ENCODE results near the gene PFKFB2. TPM values are rescaled to one million over a fixed set of nuclear protein-coding genes. Genes with fewer than 3 reads are reported as not detected.
"Not testable (repeated sequence)": the region's sequence is repeated elsewhere in the genome, so short reads cannot be mapped to it uniquely, and the experiment has no call there.

PFKFB2 gene
- total RNA-seq, 1 experiment from 2014 or later = 24.9 TPM

DNA sequence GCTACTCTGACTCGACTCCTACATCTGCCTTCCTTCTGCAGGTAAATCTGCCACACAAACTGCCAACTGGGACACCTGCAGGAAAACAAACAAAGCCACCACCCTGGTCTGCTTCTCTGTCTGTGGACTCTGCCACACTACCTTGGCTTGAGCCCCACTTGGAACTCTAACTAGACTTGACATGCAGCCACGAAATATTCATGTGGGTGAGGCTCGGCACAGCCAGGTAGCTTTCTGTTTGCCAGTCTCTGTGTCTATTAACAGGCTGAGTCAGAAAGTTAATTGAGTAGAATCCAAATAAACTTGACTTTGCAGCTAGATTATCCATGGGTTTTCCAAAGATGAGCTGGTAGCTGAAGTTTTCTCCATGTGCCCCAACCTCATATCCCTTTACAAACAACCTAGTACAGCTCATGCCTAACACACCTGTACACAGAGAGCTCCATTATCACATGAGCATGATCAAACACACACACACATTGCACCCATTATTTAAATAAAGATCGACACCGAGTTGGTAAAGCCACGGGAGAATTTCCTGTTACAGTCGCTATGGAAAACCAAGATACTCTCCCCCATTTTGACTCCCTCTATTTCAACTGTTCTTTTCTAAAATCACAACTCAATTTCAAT, 21.3 kb upstream of the PFKFB2 start:
- DNase-seq (ENCODE audit: low read depth, low spot score) = no peak
- in situ Hi-C loops (cut with HindIII; ENCODE audit: low pct_unique_long_range_greater_than_20kb, low sequenced_read_pairs) = no loop called here

GRCh38 chr1:207032528-207033017, 20.5 kb upstream of the PFKFB2 start, which contains the start of gene C1orf116:
C1orf116 (minus strand) TSS chr1:207032756; CDS start chr1:207027598, 5,158 bp downstream.
- peak; percentile 63 for DNase-seq (ENCODE audit: low read depth, low spot score)
- in situ Hi-C loops (cut with HindIII; ENCODE audit: low pct_unique_long_range_greater_than_20kb, low sequenced_read_pairs) = no loop called here

DNA sequence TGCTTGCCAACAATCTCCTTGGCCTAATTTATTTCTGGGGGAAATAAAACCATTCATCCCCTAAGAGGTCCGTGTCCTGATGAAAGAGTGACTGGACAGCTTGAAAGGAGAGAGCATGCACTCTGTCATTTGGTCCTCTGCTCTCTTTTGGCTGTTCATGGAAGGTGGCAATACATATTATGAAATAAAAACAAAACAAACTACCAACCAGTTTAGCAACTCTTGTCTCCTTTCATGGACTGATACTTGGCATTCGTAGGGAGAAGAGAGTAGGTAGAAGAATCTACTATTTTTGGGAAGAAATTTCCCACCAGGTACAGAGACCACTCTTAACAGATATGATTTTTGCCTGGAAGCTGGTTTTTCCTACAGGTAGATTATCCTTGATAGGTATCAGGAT, 19.8 kb upstream of the PFKFB2 start:
- DNase-seq (ENCODE audit: low read depth, low spot score) = no peak
- in situ Hi-C loops (cut with HindIII; ENCODE audit: low pct_unique_long_range_greater_than_20kb, low sequenced_read_pairs) = no loop called here

DNA sequence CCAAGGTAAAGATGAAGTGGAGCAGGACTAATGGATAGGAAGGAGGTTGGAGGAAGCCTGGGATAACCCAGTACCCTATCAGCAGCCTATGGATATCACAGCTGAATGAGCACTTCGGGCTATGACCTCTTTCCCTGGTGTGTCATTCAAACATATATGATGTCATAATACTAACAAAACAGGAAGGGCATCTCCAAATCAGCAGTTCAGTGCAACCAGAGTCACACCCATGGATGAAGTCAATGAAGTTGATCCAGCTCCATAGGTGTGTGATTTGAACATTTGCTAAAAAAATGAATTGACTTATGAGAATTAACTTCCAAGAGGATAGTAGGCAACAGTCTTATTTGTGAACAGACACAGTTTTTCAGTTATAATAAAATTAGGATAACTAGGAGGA, 18.9 kb upstream of the PFKFB2 start:
- in situ Hi-C loops (cut with HindIII; ENCODE audit: low pct_unique_long_range_greater_than_20kb, low sequenced_read_pairs) = no loop called here
- no peak for DNase-seq (ENCODE audit: low read depth, low spot score)

GRCh38 chr1:207034998-207035397, 18.1 kb upstream of the PFKFB2 start:
- in situ Hi-C loops (cut with HindIII; ENCODE audit: low pct_unique_long_range_greater_than_20kb, low sequenced_read_pairs) = no loop called here
- DNase-seq (ENCODE audit: low read depth, low spot score) = no peak

- DNase-seq (ENCODE audit: low read depth, low spot score) = no peak
- in situ Hi-C loops (cut with HindIII; ENCODE audit: low pct_unique_long_range_greater_than_20kb, low sequenced_read_pairs) = no loop called here
These were observed 17.1 kb upstream of the PFKFB2 start for GRCh38 chr1:207035877-207036551.

DNA sequence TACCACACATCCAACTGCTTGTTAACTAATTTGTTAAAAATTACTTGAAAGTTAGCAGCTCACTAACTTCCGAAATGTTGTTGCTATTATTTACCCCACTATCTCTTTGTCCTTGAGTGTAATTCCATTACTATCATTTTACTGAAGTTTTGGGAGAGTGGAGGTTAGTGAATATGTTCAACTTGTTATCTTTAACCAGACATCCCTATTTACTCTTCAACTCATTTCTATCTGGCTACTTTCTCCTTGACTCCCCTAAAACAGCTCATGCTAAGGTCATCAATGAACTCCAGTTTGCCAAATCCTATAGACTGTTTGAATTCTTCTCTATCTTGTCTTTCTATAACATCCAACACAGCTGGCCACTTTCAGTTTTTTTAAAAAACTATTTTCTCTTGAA, 16.2 kb upstream of the PFKFB2 start:
- DNase-seq (ENCODE audit: low read depth, low spot score) = no peak
- in situ Hi-C loops (cut with HindIII; ENCODE audit: low pct_unique_long_range_greater_than_20kb, low sequenced_read_pairs) = no loop called here

- no peak for DNase-seq (ENCODE audit: low read depth, low spot score)
- in situ Hi-C loops (cut with HindIII; ENCODE audit: low pct_unique_long_range_greater_than_20kb, low sequenced_read_pairs) = no loop called here
These were observed 13.5 kb upstream of the PFKFB2 start for GRCh38 chr1:207039380-207040180.

DNA sequence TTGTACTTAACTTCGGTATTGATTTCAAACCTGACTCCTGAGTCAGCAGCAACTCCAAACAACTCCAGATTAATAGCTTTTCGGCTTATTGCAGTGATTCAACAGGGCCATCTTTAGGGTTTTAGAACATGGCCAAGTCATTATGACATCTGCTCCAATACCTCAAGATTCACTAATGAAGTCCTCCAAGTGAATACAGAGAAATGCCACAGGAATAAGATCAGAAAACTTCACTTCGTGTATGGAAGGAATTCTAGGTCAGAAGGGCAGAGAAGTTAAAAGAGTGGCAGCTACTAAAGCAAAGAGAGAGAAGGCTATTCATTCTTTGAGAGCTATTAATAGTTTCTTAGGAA, 12.9 kb upstream of the PFKFB2 start:
- peak; percentile 22 for DNase-seq (ENCODE audit: low read depth, low spot score)
- in situ Hi-C loops (cut with HindIII; ENCODE audit: low pct_unique_long_range_greater_than_20kb, low sequenced_read_pairs) = no loop called here

DNA sequence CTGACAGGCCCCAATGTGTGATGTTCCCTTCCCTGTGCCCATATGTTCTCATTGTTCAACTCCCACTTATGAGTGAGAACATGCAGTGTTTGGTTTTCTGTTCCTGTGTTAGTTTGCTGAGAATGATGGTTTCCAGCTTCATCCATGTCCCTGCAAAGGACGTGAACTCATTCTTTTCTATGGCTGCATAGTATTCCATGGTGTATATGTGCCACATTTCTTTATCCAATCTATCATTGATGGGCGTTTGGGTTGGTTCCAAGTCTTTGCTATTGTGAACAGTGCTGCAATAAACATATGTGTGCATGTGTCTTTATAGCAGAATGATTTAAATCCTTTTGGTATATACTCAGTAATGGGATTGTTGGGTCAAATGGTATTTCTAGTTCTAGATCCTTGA, 11.7 kb upstream of the PFKFB2 start:
- in situ Hi-C loops (cut with HindIII; ENCODE audit: low pct_unique_long_range_greater_than_20kb, low sequenced_read_pairs); DNase-seq (ENCODE audit: low read depth, low spot score): not testable (repeated sequence)

DNA sequence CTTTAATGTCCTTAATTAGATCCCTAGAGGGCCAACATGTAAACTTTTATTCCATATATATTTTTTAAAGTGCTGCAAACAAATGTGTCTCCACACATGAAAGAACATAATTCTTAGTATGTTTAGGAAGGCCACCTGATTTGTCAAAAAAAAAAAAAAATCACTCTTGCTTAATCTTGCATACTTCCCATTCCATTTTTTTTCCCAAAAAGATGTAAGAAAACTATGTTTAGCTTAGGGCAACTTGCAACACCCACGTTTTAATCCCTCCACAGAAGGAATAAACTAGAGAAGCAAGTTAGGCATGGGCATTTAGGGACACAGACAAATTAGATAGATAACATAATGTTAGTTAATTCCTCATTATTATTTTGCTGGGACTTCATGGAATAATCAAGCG, 7.6 kb upstream of the PFKFB2 start:
- in situ Hi-C loops (cut with HindIII; ENCODE audit: low pct_unique_long_range_greater_than_20kb, low sequenced_read_pairs) = no loop called here
- no peak for DNase-seq (ENCODE audit: low read depth, low spot score)

GRCh38 chr1:207047505-207047904, 5.6 kb upstream of the PFKFB2 start:
- DNase-seq (ENCODE audit: low read depth, low spot score) = no peak
- in situ Hi-C loops (cut with HindIII; ENCODE audit: low pct_unique_long_range_greater_than_20kb, low sequenced_read_pairs) = no loop called here

- in situ Hi-C loops (cut with HindIII; ENCODE audit: low pct_unique_long_range_greater_than_20kb, low sequenced_read_pairs) = no loop called here
- DNase-seq (ENCODE audit: low read depth, low spot score) = no peak
These were observed 5.0 kb upstream of the PFKFB2 start for GRCh38 chr1:207048041-207048440.

DNA sequence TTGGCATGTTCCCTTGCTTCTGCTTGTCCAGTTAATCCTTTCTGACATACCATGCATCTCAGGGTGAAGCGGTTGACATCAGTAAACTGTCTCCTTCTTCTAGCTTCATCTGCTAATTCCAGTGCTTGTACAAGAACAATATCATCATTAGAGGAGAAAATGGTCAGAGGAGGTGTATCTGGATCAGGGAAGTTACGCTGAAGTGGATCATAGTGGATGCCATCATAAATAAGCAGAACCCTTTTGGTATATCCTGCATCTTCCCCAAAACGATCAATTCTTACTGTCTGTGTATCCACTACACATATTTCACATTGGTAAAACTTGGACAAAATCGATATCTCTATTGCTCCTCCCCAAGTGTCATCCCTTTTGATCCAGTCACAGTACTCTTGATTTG, 4.0 kb upstream of the PFKFB2 start:
- in situ Hi-C loops (cut with HindIII; ENCODE audit: low pct_unique_long_range_greater_than_20kb, low sequenced_read_pairs) = no loop called here
- DNase-seq (ENCODE audit: low read depth, low spot score) = no peak

DNA sequence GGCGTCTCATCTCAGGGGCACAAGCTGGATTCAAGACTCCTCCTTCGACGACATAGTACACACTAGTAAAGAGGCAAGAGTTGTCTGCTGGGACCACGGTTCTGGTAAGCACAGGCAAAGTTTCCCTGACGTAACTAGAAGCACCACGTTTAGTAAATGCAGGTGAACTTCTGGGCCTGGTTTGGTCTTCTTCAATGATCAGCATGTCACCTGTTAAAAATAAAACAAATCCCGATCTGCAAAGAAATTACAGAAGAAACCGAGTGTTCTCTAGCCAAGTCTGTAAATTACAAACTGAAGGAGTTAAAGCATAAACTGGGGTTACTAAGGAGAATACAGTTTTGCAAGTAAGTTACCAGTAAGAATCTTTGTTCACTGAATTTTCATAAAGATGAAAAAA, 3.6 kb upstream of the PFKFB2 start:
- DNase-seq (ENCODE audit: low read depth, low spot score) = no peak
- in situ Hi-C loops (cut with HindIII; ENCODE audit: low pct_unique_long_range_greater_than_20kb, low sequenced_read_pairs) = no loop called here

GRCh38 chr1:207049974-207050391, 3.1 kb upstream of the PFKFB2 start:
- in situ Hi-C loops (cut with HindIII; ENCODE audit: low pct_unique_long_range_greater_than_20kb, low sequenced_read_pairs) = no loop called here
- DNase-seq (ENCODE audit: low read depth, low spot score) = peak; percentile 57

- DNase-seq (ENCODE audit: low read depth, low spot score) = peak; percentile 91
- in situ Hi-C loops (cut with HindIII; ENCODE audit: low pct_unique_long_range_greater_than_20kb, low sequenced_read_pairs) = no loop called here
These were observed 2.4 kb upstream of the PFKFB2 start for GRCh38 chr1:207050480-207051190.

Data from SK-MEL-5 (cell line).